HG03097 (cell line): ENCODE measurements around the gene ZNF516.
"Not testable (repeated sequence)": the region's sequence is repeated elsewhere in the genome, so short reads cannot be mapped to it uniquely, and the experiment has no call there.

Experiments
- ATAC-seq: cut with Tn5 transposase; IDR thresholded peaks from one replicate; pipeline ENCODE4 v1.9.1; 2021; ENCODE audit not compliant: unreplicated experiment, low FRiP score

The ZNF516 gene

DNA sequence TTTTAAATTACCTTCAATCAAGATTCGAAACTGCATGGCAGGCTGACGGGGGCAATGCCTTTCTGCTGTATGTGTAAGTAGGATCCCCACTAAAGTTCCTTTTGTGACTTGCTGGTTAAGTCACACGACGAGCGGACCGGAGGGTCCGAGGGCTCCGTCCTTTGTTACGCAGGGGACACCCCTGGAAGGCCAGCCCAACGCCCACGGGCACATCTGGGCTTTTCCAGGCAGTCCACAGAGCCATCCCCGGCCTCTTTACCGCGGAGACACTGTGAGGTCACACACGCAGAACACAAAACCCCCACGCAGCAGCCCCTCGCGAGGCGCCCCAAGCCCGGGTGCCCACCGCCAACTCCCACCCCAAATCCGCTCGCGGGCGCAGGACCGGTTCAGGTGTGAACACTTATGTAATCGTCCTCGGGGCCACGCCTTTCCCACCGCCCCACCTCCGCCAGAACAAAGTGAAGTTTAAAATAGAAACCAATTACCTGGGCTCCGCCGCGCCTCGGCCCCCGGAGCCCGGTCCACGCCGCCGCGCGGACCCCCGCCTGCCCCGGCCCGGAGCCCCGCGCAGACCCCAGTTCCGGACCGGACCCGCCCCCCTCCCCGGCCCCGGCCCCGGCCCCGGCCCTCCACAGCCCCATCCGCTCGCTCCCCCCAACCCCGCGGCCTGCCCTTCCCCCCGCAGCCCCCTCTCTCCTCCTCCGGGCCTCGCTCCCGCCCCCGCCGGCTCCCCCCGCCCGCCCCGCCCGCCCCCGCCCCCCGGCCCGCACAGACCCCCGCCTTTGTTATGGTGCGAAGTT lies 4.2 kb downstream of the ZNF516 start:
- ATAC-seq: no peak

GRCh38 chr18:76490033-76490432 lies 5.0 kb downstream of the ZNF516 start:
- no peak for ATAC-seq

DNA sequence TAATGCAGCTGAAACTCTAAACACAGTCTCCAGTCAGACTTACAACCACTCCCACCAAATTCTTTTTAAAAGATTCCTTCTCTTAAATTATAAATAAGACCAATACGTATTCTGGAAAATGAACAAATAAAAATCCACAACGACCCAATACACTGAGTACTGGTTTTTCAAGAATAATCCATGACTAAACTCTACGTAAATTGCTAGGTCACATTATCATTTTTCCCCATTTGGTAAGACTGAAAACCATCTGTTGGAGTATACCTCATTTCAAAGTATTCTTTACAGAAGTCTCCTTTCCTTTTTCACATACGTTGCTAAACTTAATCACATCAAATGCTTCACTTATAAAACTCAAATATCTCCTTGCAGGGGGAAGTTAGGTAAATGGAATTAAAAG lies 6.0 kb downstream of the ZNF516 start:
- ATAC-seq: no peak

- no peak for ATAC-seq
These were observed 6.9 kb downstream of the ZNF516 start for GRCh38 chr18:76488190-76488589.

DNA sequence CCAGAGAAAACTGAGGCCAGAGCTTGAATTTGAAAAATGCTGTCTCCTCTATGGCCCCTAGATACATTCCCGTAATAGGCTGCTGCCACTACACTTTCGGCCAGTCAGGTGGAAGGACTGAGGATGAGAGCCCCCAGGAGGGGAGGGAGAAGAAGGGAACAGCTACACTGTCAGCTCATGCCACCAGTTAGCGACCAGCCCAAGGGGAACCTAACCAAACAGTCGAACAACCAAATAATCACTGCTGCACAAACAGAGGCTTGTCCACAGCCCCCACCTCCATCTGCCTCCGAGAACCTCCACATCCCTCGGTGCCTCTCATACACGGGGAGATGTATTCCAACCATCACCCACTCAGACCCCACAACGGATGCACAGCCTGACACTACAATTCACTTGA lies 7.3 kb downstream of the ZNF516 start:
- no peak for ATAC-seq

- no peak for ATAC-seq
These were observed 8.0 kb downstream of the ZNF516 start for GRCh38 chr18:76487070-76487469.

GRCh38 chr18:76486574-76486973 lies 8.5 kb downstream of the ZNF516 start:
- no peak for ATAC-seq

GRCh38 chr18:76486038-76486437 lies 9.0 kb downstream of the ZNF516 start:
- no peak for ATAC-seq

GRCh38 chr18:76484749-76485387 lies 10.2 kb downstream of the ZNF516 start:
- no peak for ATAC-seq

DNA sequence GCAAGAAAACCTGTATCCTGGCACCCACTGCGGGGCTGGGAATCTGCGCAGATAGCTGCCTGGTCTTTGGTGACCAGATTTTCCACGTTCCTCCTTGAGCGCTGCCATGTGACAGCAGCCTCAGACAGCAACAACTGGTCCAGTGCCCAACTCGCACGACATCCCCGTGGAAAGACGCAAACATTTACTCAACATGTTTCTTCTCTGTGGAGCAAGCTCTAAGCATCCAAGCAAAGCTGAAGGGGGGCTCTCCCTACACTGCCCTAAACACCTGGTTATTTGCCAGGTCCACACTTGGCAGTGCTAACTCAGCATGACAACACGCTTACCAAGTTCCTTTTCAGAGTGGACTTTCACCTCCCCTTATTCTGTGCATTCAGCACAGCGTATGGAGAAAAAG lies 11.3 kb downstream of the ZNF516 start:
- ATAC-seq: no peak

DNA sequence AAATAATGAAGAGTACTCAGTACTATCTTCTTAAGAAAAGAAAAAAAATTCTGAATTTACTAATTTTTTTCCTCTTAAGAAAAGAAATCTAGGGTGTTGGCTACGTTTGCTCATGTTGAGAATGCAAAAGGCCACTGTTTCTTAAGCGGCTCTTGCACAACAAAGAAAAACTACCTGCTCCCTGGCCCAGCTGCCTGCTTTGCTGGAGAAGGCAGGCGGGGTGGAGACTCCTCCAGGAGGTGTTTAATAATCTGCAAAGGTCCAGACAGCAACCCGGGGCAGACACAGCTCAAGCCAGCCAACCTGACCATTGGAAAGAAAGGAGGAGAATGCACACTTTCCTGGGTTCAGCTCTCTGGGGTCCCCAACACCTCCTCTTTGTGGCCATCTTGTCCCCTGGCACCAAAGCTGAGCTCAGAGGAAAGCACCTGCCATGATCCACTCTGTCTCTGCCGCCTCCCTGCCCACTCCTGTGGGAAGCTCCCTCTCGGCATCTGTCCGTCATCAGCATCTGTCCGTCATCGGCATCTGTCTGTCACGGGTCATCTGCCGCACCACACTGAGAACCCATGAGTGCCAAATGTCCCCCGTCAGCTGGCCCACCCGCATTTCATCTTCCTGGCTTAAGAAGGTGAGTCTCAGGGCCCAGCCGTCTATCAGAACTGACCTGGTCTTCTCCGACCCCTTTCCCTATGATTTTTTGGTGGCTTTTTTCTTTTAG lies 11.9 kb downstream of the ZNF516 start:
- no peak for ATAC-seq

DNA sequence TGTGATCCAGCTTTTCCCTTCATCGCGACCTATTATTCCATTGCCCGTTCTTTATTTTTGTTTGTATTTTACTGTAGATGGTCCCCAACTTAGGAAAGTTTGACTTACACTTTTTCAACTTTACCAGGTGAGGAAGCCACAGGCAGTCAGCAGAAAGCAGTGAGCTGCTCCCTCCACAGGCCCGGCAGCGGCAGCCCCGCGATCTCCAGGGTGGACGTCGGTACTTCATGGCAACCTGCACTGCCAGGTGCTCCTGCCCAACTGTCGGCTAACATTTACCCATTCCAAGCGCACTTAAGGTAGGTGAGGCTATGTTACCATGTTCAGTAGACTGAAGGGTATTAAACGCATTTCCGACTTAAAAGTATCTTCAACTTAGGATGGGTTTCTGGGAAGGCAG lies 12.8 kb downstream of the ZNF516 start:
- no peak for ATAC-seq

DNA sequence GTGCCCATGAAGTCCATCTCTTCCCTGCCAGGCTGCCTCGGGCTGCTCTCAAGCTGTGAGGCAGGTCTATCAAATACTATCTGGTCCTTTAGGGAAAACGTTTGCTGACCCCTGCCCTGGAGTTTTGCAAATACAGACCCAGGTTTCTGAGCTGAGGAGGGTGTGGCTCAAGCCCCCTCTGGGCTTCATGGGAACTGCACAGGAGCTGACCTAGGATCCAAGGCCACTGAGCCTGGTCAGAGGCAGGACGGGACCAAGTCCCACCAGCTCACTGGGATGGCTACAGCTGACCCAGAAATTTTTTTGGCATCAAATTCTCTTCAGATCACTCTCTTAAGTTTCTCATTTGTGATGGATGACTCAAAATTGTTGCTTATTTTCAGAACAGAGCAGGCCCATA lies 14.1 kb downstream of the ZNF516 start:
- ATAC-seq: no peak

- ATAC-seq: no peak
These were observed 15.4 kb downstream of the ZNF516 start for GRCh38 chr18:76479351-76480238.

- ATAC-seq: no peak
These were observed 18.1 kb downstream of the ZNF516 start for GRCh38 chr18:76476665-76477561.

DNA sequence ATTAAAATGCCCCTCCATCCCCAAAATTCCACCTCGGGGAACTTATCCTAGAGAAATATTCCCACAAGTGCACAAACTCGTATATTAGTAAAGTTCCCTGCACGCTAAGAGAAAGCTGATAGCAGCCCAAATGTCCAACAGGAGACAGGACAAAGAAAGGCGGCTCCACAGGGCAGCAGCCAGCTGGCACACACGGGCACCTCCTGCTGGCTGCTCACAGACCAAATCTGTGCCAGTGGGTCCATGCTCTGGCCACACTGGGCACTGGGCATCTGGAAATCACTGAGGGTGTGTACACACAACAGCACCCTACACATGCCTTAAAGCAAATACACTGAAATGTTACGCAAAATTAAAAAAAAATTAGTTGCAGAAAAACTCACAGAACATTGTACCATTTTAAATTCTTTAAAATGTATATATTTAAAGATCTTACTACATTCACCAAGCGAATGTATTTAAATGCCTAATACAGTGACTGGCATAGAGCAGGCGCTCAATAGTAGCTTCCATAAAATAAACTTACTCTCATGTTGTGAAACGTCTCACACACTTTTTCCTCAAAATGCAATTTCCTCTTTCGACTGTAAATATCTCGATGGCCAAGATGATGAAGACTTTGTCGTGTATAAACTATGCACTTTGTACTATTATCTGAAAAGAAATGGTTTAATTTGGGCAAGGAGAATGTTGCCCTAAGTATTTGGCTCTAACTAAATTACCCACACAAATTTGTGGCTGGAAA lies 19.4 kb downstream of the ZNF516 start:
- no peak for ATAC-seq

GRCh38 chr18:76474824-76475223 lies 20.2 kb downstream of the ZNF516 start:
- ATAC-seq: no peak

- not testable (repeated sequence) for ATAC-seq
These were observed 21.5 kb downstream of the ZNF516 start for GRCh38 chr18:76473521-76473920.

- no peak for ATAC-seq
These were observed 22.2 kb downstream of the ZNF516 start for GRCh38 chr18:76472829-76473228.
